Neural cell (in vitro differentiated cells): ENCODE measurements around the gene ZNF473. TPM values are rescaled to one million over a fixed set of nuclear protein-coding genes. Genes with fewer than 3 reads are reported as not detected.

Experiments
- H2AFZ ChIP-seq: fragments of 200-600, 300-800 bp; sonication (generic), shearing (Covaris generic); 2 replicates; pipeline ENCODE4 v1.6.0; 2014; ENCODE audit warnings: low read depth, mild to moderate bottlenecking, antibody characterized with exemption, low read length, moderate library complexity
- H3F3A ChIP-seq: fragments of 200-600 bp; shearing (Covaris generic); 2 replicates; pipeline ENCODE4 v1.6.1; 2016; ENCODE audit warnings: mild to moderate bottlenecking, moderate library complexity, mixed read lengths, antibody characterized with exemption, low read length; ENCODE audit not compliant: insufficient read depth, poor library complexity, severe bottlenecking
- H3K27ac ChIP-seq: fragments of 200-600, 300-800 bp; sonication (generic), shearing (Covaris generic); 2 replicates; pipeline ENCODE4 v1.5.1; 2014; ENCODE audit warnings: mild to moderate bottlenecking, low read length, moderate library complexity
- H3K27me3 ChIP-seq: fragments of 300-800, 200-600 bp; sonication (generic), shearing (Covaris generic); 2 replicates; pipeline ENCODE4 v1.6.0; 2014; ENCODE audit warnings: mild to moderate bottlenecking, low read depth, low read length, moderate library complexity; ENCODE audit not compliant: insufficient read depth
- H3K36me3 ChIP-seq: fragments of 300-800, 200-600 bp; sonication (generic), shearing (Covaris generic); 2 replicates; pipeline ENCODE4 v1.5.1; 2014; ENCODE audit warnings: mild to moderate bottlenecking, antibody characterized with exemption, low read length, moderate library complexity; ENCODE audit not compliant: insufficient read depth
- H3K4me2 ChIP-seq: fragments of 300-800, 200-600 bp; sonication (generic), shearing (Covaris generic); 2 replicates; pipeline ENCODE4 v1.6.0; 2014; ENCODE audit warnings: mild to moderate bottlenecking, low read length
- H3K4me3 ChIP-seq: fragments of 300-800, 200-600 bp; sonication (generic), shearing (Covaris generic); 2 replicates; pipeline ENCODE4 v1.5.1; 2014; ENCODE audit warnings: mild to moderate bottlenecking, low read length, moderate library complexity
- H3K79me2 ChIP-seq: fragments of 200-600 bp; shearing (Covaris generic); replicated peaks from 2 replicates; pipeline ENCODE4 v1.6.0; 2014; ENCODE audit warnings: mild to moderate bottlenecking, low read length, moderate library complexity; ENCODE audit not compliant: insufficient read depth
- H3K9ac ChIP-seq: fragments of 300-800, 200-600 bp; sonication (generic), shearing (Covaris generic); 2 replicates; pipeline ENCODE4 v1.6.1; 2016; ENCODE audit warnings: mild to moderate bottlenecking, low read length, mixed read lengths
- H3K9me2 ChIP-seq: fragments of 200-600 bp; shearing (Covaris generic); 2 replicates; pipeline ENCODE4 v1.6.1; 2016; ENCODE audit warnings: mild to moderate bottlenecking, low read length, mixed read lengths; ENCODE audit not compliant: insufficient read depth
- H3K9me3 ChIP-seq: fragments of 200-600, 300-800 bp; sonication (generic), shearing (Covaris generic); 2 replicates; pipeline ENCODE4 v1.6.1; 2016; ENCODE audit warnings: mild to moderate bottlenecking, mixed run types, low read length, moderate library complexity, mixed read lengths
- H4K20me1 ChIP-seq: fragments of 200-600 bp; shearing (Covaris generic); 2 replicates; pipeline ENCODE4 v1.6.1; 2016; ENCODE audit warnings: mild to moderate bottlenecking, mixed run types; ENCODE audit not compliant: insufficient read depth
- CTCF ChIP-seq: fragments of 450-650 bp; IDR thresholded peaks from 2 replicates; pipeline ENCODE4 v1.5.1; 2014; ENCODE audit warnings: antibody characterized with exemption, mild to moderate bottlenecking, moderate library complexity; ENCODE audit not compliant: poor library complexity, severe bottlenecking
- EP300 ChIP-seq: fragments of 450-650 bp; conservative IDR thresholded peaks from 2 replicates; pipeline ENCODE4 v1.6.1; 2014; ENCODE audit warnings: antibody characterized with exemption, mild to moderate bottlenecking, moderate library complexity; ENCODE audit not compliant: poor library complexity, severe bottlenecking
- EZH2 ChIP-seq: fragments of 200-600, 300-800 bp; shearing (Covaris generic), sonication (generic); IDR thresholded peaks from 2 replicates; pipeline ENCODE4 v1.6.1; 2014; ENCODE audit warnings: antibody characterized with exemption, low read length, borderline replicate concordance, mild to moderate bottlenecking; ENCODE audit not compliant: insufficient read depth, poor library complexity, severe bottlenecking
- MXI1 ChIP-seq: fragments of 450-650 bp; conservative IDR thresholded peaks from 2 replicates; pipeline ENCODE4 v1.6.1; 2014; ENCODE audit warnings: antibody characterized with exemption, mild to moderate bottlenecking; ENCODE audit not compliant: poor library complexity, severe bottlenecking
- POLR2AphosphoS5 ChIP-seq: IDR thresholded peaks from 2 replicates; pipeline ENCODE4 v1.6.1; 2012
- RAD21 ChIP-seq: fragments of 450-650 bp; conservative IDR thresholded peaks from 2 replicates; pipeline ENCODE4 v1.6.1; 2014; ENCODE audit warnings: antibody characterized with exemption, mild to moderate bottlenecking, moderate library complexity
- REST ChIP-seq: IDR thresholded peaks from 2 replicates; pipeline ENCODE4 v1.6.1; 2012; ENCODE audit warnings: borderline replicate concordance
- SMC3 ChIP-seq: fragments of 450-650 bp; conservative IDR thresholded peaks from 2 replicates; pipeline ENCODE4 v1.6.1; 2014; ENCODE audit warnings: antibody characterized with exemption, mild to moderate bottlenecking, moderate library complexity; ENCODE audit not compliant: poor library complexity
- TAF1 ChIP-seq: IDR thresholded peaks from 2 replicates; pipeline ENCODE4 v1.6.1; 2012; ENCODE audit warnings: low read depth
- polyA plus RNA-seq: library from polyadenylated mRNA; depleted of rRNA; stranded (reverse); fragments of >200 nt; gene quantifications from 2 replicates; pipeline ENCODE4 v1.2.3, GENCODE V29; 2014

Gene ZNF473
- polyA plus RNA-seq, 1 donor from 2014 or later: 8.4 TPM

- Histone ChIP-seq H3F3A (no peaks in the 10 kb centered on the region), H3K9ac (no peak overlapping the region), H3K79me2 (no peaks in the 10 kb centered on the region), H3K9me2 (no peaks in the 10 kb centered on the region), H3K4me3 (no peak overlapping the region), H3K4me2 (no peak overlapping the region), H2AFZ (no peak overlapping the region), H3K27me3 (no peaks in the 10 kb centered on the region), H3K27ac (no peak overlapping the region), H3K9me3 (no peaks in the 10 kb centered on the region), H4K20me1 (no peaks in the 10 kb centered on the region), H3K36me3 (peaks cover 6% of the 10 kb centered on the region)
- TF ChIP-seq MXI1: no peak
- TF ChIP-seq TAF1: no peak
- TF ChIP-seq RAD21: no peak
- TF ChIP-seq EZH2: no peak
- TF ChIP-seq POLR2AphosphoS5: no peak
- no peak for TF ChIP-seq EP300
- TF ChIP-seq CTCF: no peak
- no peak for TF ChIP-seq REST
Observed at GRCh38 chr19:49988433-49988832, 37.4 kb upstream of the ZNF473 start.

GRCh38 chr19:49997709-49998108 lies 28.1 kb upstream of the ZNF473 start:
- Histone ChIP-seq H3F3A (no peaks in the 10 kb centered on the region), H2AFZ (no peak overlapping the region), H3K27me3 (no peaks in the 10 kb centered on the region), H3K9ac (no peak overlapping the region), H3K27ac (no peak overlapping the region), H3K36me3 (peaks cover 3% of the 10 kb centered on the region), H3K9me2 (no peaks in the 10 kb centered on the region), H3K9me3 (no peaks in the 10 kb centered on the region), H4K20me1 (no peaks in the 10 kb centered on the region), H3K79me2 (no peaks in the 10 kb centered on the region), H3K4me3 (no peak overlapping the region), H3K4me2 (no peak overlapping the region)
- no peak for TF ChIP-seq MXI1
- no peak for TF ChIP-seq EP300
- TF ChIP-seq CTCF: no peak
- TF ChIP-seq REST: no peak
- TF ChIP-seq POLR2AphosphoS5: no peak
- TF ChIP-seq EZH2: no peak
- no peak for TF ChIP-seq TAF1
- no peak for TF ChIP-seq RAD21
- TF ChIP-seq SMC3: no peak
